Cerebellar nuclear complex (tissue), 1 donor: ENCODE results near the gene ERRFI1.
"Not testable (repeated sequence)": the region's sequence is repeated elsewhere in the genome, so short reads cannot be mapped to it uniquely, and the experiment has no call there.

Source experiments
- DNase-seq, 2 experiments: peaks; one replicate each; lab custom pipeline; 2025; lab: John Stamatoyannopoulos, UW

Gene ERRFI1

GRCh38 chr1:7971024-7971423, 55.1 kb downstream of the ERRFI1 start:
- no peak for DNase-seq

- DNase-seq, result no peak
Observed at GRCh38 chr1:7970246-7970645, 55.9 kb downstream of the ERRFI1 start.

- no peak for DNase-seq
Observed at GRCh38 chr1:7967651-7968050, 58.5 kb downstream of the ERRFI1 start.

GRCh38 chr1:7967196-7967595, 58.9 kb downstream of the ERRFI1 start:
- DNase-seq, result peak; percentile 15 to 56

- DNase-seq, result peak in 1 of 2 experiments; percentile 23
Observed at GRCh38 chr1:7964476-7964875, 61.6 kb downstream of the ERRFI1 start.

- DNase-seq, result not testable (repeated sequence)
Observed at GRCh38 chr1:7963841-7964240, 62.3 kb downstream of the ERRFI1 start.

GRCh38 chr1:7963378-7963730, 62.8 kb downstream of the ERRFI1 start:
- not testable (repeated sequence) for DNase-seq

GRCh38 chr1:7962636-7963377, 63.3 kb downstream of the ERRFI1 start:
- DNase-seq, result no peak

- no peak for DNase-seq
Observed at GRCh38 chr1:7962014-7962335, 64.1 kb downstream of the ERRFI1 start.
